Activated naive CD4-positive, alpha-beta T cell treated with anti-CD3 and anti-CD28 coated beads for 36 hours (primary cell): ENCODE data around the gene THRAP3. TPM values are rescaled to one million over a fixed set of nuclear protein-coding genes. Genes with fewer than 3 reads are reported as not detected.

Source experiments
- CTCF ChIA-PET: fragments of 350-600 bp; sonication (Branson Sonifier 250); formaldehyde crosslinking; loops from one replicate; lab custom pipeline; 2021; ENCODE audit warnings: antibody characterized with exemption; lab: Charles Lee
- DNase-seq: peaks from one replicate; pipeline ENCODE4 v3.0.0-alpha.2; 2020
- H3K27ac Mint-ChIP-seq: one replicate; pipeline ENCODE4 v1.8.0; 2021; ENCODE audit warnings: mild to moderate bottlenecking, mixed read lengths
- H3K27me3 Mint-ChIP-seq: one replicate; pipeline ENCODE4 v1.8.0; 2021; ENCODE audit warnings: low read depth, mixed read lengths
- H3K36me3 Mint-ChIP-seq: one replicate; pipeline ENCODE4 v1.8.0; 2021; ENCODE audit warnings: low read depth, mixed read lengths
- H3K4me1 Mint-ChIP-seq: one replicate; pipeline ENCODE4 v1.8.0; 2021; ENCODE audit warnings: low read depth, mixed read lengths
- H3K4me3 Mint-ChIP-seq: one replicate; pipeline ENCODE4 v1.8.0; 2021; ENCODE audit warnings: mild to moderate bottlenecking, moderate library complexity, mixed read lengths
- H3K9me3 Mint-ChIP-seq: one replicate; pipeline ENCODE4 v1.8.0; 2021; ENCODE audit warnings: mixed read lengths
- intact Hi-C: fragments of 100-400 bp; cut with micrococcal nuclease; formaldehyde crosslinking; loops from one replicate; pipeline ENCODE4 v1.15.1; 2023
- total RNA-seq, 2 experiments: library from RNA; stranded (reverse); gene quantifications; one replicate each; pipeline ENCODE4 v1.2.3, GENCODE V29; 2021

Gene THRAP3
- total RNA-seq, 2 experiments from 2014 or later, result 128 to 133 TPM

DNA sequence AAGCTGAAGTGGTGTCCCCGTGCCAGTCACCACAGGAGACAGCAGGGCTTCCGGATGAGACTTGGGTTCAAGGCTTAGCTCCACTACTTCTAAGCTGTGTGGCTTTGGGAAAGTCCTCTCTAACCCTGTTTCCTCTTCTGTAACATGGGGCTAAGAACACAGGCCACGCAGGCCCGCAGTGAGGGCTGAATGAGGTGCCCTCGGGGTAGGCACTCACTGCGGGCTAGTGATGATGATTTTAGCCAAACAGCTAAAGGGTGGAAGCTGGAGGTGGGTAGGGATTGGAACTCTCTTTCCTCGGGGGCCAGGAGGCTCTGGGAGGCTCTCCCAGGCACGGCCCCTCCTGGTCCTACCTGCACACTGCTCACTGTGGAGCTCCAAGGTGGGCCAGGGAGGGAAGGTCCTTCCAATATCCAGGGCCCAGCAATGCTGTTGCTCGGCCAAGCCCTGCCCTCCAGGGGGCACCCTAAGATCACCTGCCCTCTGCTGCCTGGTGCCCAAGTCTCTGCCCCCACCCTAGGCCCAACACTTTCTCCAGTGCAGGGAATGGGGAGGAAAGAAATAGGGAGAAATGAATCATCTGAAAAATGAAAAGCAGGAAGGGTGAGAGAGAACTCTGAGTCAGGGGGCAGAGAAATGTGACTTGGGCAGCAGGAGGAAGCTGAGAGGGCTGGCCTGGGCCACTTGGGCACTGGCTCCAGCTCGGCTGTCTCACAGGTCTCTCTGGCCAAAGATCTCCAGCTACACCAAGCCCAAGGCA, 118.4 kb downstream of the THRAP3 start:
- no peaks in the 10 kb centered on the region for H3K27me3 Mint-ChIP-seq
- peaks cover 12% of the 10 kb centered on the region for H3K36me3 Mint-ChIP-seq
- intact Hi-C loops, result loop anchor here (1.0 to 2.0 kb wide), 3 partner anchors 27 to 78 kb away; partner anchors contain the start of gene STK40
- CTCF ChIA-PET, result interaction anchor here (0.5 to 4.1 kb wide), 23 partner anchors 9 to 1092 kb away, joined by 3 to 53 read pairs (median 4); no protein-coding TSS in a partner anchor
- H3K4me1 Mint-ChIP-seq, result peaks cover 18% of the 10 kb centered on the region
- peak; percentile 70 for DNase-seq
- H3K4me3 Mint-ChIP-seq, result no peak overlapping the region
- peak overlapping the region; percentile 66 for H3K27ac Mint-ChIP-seq
- no peaks in the 10 kb centered on the region for H3K9me3 Mint-ChIP-seq

DNA sequence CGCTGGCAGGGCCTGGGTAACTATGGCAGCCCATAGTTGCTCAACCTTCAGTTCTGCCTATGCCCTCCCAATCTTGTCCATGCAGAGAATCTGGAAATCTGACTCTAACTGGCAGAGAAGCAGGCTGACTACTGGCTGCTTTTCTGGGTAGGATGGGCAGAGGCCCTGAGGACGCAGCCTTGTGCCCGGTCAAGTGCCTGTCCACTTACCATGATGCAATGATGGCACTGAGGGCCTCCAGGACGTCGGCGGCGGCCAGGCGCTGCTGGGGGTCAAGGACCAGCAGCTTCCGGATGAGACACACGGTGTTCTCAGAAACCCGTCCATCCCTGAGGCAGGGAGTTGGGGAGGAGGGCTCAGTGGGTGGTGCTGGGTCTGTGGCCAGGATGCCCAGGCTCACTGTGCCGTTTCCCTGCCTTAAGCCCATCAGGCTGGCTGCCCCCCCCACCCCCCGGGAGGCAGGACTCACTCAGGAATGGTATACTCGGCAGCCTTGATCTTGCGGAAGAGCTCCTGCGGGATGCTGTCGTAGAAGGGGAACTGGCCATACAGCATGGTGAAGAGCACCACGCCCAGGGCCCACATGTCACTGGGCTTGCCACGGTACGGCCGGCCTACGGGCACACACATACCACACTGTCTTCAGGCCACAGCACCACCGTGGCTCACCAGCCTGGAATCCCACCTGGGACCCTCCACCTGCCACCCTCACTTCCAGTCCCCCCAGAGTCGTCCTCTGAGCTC, 119.6 kb downstream of the THRAP3 start:
- no peak overlapping the region for H3K27ac Mint-ChIP-seq
- no peaks in the 10 kb centered on the region for H3K27me3 Mint-ChIP-seq
- peaks cover 18% of the 10 kb centered on the region for H3K4me1 Mint-ChIP-seq
- CTCF ChIA-PET, result interaction anchor here (0.7 to 4.1 kb wide), 11 partner anchors 16 to 83 kb away, joined by 3 to 53 read pairs (median 9); no protein-coding TSS in a partner anchor
- peaks cover 14% of the 10 kb centered on the region for H3K36me3 Mint-ChIP-seq
- no peak overlapping the region for H3K4me3 Mint-ChIP-seq
- no peaks in the 10 kb centered on the region for H3K9me3 Mint-ChIP-seq
- intact Hi-C loops, result loop anchor here (2.0 kb wide), 1 partner anchor 41 kb away; the partner anchor contains the start of gene STK40
- no peak for DNase-seq

DNA sequence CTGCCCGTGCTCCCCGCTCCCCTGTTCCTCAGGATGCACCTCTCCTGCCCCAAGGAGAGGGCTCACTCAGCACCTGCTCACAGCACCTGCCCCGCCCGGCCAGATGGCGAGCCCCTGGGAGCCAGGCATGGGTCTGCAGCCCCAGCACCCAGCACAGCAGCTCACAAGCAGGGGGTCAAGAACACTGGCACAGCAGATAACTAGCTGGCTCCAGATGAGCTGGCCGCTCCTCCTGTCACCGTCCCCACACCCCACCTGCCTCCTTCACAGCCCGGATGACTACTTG, 120.1 kb downstream of the THRAP3 start:
- Mint-ChIP-seq H3K27me3 (no peaks in the 10 kb centered on the region), H3K36me3 (peaks cover 14% of the 10 kb centered on the region), H3K9me3 (no peaks in the 10 kb centered on the region), H3K27ac (no peak overlapping the region), H3K4me1 (peaks cover 20% of the 10 kb centered on the region), H3K4me3 (no peak overlapping the region)
- intact Hi-C loops, result no loop called here
- CTCF ChIA-PET, result interaction anchor here (3.6 kb wide), 1 partner anchor 23 kb away, joined by 53 read pairs; no protein-coding TSS in a partner anchor
- no peak for DNase-seq

DNA sequence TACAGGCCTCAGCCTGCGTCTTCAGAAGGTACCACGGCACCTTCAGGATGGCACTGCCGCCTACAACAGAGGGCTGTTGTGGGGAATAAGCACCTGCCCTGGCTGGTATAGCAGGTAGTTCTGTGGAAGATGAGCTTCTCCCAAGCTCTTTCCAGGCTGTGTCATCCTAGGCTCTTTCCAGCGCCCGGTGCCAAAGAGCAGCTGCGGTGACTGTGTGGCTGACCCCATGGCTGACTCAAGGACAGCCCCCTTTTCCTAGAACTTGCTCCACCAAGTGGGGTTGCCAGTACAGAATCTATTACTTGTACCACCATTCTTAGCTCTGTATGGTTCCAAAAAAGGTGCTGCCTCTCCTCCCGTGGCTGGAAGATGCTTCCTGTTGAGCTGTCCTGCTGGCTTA, 121.1 kb downstream of the THRAP3 start:
- intact Hi-C loops, result no loop called here
- DNase-seq, result no peak
- Mint-ChIP-seq H3K9me3 (no peaks in the 10 kb centered on the region), H3K27ac (no peak overlapping the region), H3K4me3 (no peak overlapping the region), H3K4me1 (peaks cover 22% of the 10 kb centered on the region), H3K36me3 (peaks cover 12% of the 10 kb centered on the region), H3K27me3 (no peaks in the 10 kb centered on the region)
- CTCF ChIA-PET, result interaction anchor here (1.1 kb wide), 2 partner anchors 14 to 79 kb away, joined by 3 to 4 read pairs; no protein-coding TSS in a partner anchor

DNA sequence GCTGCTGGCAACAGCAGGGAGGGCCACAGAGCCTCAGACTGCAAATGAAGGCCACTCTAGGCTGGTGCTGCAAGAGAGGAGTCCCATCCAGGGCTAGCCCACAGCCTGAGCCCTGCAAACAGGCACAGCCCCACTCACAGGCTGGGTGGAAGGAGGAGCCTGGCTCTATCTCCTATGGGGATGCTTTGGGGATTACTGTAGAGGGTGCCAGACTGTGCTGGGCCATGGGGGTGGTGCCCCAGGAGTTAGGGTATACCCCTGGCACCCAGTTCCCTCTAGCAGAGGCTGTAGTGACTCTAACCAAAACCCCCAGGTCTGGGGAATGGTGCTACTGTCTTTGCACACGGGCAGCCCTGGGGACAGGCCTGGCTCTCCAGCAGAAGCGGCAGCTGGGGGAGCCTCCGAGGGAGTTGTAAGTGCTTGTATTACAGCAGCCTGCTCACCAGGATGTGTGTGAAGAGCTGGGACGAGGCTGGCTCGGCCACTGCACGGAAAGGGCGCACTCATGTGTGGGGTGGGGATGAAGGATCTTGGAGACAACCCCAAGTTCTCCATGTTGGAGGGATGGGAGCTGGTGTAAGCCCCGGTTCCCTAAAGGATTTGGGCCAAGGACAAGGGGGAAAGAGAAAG, 122.6 kb downstream of the THRAP3 start:
- no peak overlapping the region for H3K4me3 Mint-ChIP-seq
- no peaks in the 10 kb centered on the region for H3K9me3 Mint-ChIP-seq
- intact Hi-C loops, result no loop called here
- no peak overlapping the region for H3K27ac Mint-ChIP-seq
- H3K36me3 Mint-ChIP-seq, result peaks cover 9% of the 10 kb centered on the region
- DNase-seq, result no peak
- H3K4me1 Mint-ChIP-seq, result peaks cover 36% of the 10 kb centered on the region
- CTCF ChIA-PET, result interaction anchor here (0.5 to 5.2 kb wide), 3 partner anchors 21 to 252 kb away, joined by 3 to 37 read pairs (median 3); no protein-coding TSS in a partner anchor
- H3K27me3 Mint-ChIP-seq, result no peaks in the 10 kb centered on the region

DNA sequence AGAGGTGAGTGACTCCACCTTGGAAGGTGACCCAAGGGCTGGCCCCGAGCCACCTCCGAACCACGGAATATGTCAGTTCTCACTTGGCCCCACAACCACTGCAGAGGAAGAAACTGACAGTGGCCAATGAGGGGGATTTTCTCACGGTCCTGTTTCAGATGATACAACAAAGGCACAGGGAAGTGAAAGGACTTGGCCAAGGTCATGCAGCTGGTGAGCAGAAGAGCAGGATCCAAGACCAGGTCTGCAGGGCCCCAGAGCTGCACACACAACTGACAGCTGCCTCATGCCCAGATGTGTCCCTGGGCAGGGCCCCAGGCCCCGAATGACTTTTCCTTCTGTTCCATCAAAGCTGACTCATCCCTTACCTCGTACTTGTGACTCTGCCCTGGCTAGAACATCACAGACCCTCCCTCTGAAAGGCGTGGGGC, 125.0 kb downstream of the THRAP3 start:
- peak; percentile 52 for DNase-seq
- intact Hi-C loops, result no loop called here
- H3K27ac Mint-ChIP-seq, result peak overlapping the region; percentile 59
- H3K4me3 Mint-ChIP-seq, result no peak overlapping the region
- H3K9me3 Mint-ChIP-seq, result no peaks in the 10 kb centered on the region
- peaks cover 15% of the 10 kb centered on the region for H3K36me3 Mint-ChIP-seq
- CTCF ChIA-PET, result interaction anchor here (1.1 to 5.2 kb wide), 3 partner anchors 18 to 71 kb away, joined by 3 to 37 read pairs (median 5); no protein-coding TSS in a partner anchor
- peaks cover 35% of the 10 kb centered on the region for H3K4me1 Mint-ChIP-seq
- H3K27me3 Mint-ChIP-seq, result no peaks in the 10 kb centered on the region

DNA sequence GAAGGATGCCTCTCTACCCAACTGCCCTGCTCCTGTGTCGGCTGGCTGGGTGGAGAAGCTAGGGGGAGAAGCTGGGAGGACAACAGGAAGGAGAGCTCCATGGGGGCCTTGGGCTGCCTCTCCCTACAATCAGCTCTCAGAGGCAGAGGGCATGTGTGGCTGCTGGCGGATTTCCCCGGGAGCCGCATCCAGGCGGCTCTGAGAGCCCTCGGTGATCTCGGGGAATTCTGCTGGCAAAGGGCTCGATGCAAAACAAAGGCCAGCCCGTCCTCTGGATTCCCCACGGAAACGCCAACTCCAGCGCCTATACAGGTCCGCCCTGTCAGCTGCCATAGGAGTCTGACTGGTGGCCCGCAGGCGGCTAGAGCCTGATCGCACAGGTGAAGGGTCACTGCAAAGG, 125.6 kb downstream of the THRAP3 start:
- Mint-ChIP-seq H3K9me3 (no peaks in the 10 kb centered on the region), H3K27me3 (no peaks in the 10 kb centered on the region), H3K27ac (peak overlapping the region; percentile 59), H3K4me3 (no peak overlapping the region), H3K36me3 (peaks cover 15% of the 10 kb centered on the region), H3K4me1 (peaks cover 32% of the 10 kb centered on the region)
- CTCF ChIA-PET, result interaction anchor here (1.1 to 5.2 kb wide), 3 partner anchors 11 to 70 kb away, joined by 4 to 37 read pairs (median 5); no protein-coding TSS in a partner anchor
- no peak for DNase-seq
- intact Hi-C loops, result loop anchor here (2.0 kb wide), 1 partner anchor 19 kb away; no protein-coding TSS in a partner anchor

DNA sequence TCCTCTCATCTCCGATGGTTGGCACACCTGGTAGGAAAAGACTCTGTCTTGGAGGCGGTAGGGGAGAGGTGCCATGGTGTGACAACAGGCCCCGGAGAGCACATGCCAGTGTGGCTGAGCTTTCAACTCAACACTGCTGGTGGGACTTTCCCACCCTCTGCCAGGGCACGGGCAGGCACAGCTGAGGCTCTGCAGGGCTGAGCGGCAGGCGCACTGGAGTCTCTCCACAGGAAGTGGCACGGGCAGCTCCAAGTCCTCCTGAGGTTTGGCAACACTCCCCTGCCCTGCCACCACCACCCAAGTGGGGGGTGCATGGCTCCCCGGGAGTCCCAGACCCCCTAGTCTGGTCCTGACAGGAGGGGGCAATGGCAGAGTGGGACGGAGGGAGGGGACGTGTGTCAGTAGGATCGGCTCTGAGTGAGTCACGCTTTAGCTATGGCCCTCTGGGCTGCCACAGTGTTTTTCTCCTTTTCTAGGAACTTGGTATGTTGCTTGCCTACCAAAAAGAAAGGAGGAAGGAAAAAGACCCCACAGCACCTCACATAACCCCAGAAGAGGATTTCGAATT, 126.5 kb downstream of the THRAP3 start:
- Mint-ChIP-seq H3K36me3 (peaks cover 14% of the 10 kb centered on the region), H3K27me3 (no peaks in the 10 kb centered on the region), H3K4me3 (no peak overlapping the region), H3K9me3 (no peaks in the 10 kb centered on the region), H3K4me1 (peaks cover 30% of the 10 kb centered on the region), H3K27ac (peak overlapping the region; percentile 75)
- intact Hi-C loops, result loop anchor here (1.0 to 2.0 kb wide), 2 partner anchors 18 to 34 kb away; no protein-coding TSS in a partner anchor
- CTCF ChIA-PET, result interaction anchor here (1.0 to 5.2 kb wide), 7 partner anchors 8 to 189 kb away, joined by 3 to 37 read pairs (median 4); no protein-coding TSS in a partner anchor
- peak; percentile 74 for DNase-seq

DNA sequence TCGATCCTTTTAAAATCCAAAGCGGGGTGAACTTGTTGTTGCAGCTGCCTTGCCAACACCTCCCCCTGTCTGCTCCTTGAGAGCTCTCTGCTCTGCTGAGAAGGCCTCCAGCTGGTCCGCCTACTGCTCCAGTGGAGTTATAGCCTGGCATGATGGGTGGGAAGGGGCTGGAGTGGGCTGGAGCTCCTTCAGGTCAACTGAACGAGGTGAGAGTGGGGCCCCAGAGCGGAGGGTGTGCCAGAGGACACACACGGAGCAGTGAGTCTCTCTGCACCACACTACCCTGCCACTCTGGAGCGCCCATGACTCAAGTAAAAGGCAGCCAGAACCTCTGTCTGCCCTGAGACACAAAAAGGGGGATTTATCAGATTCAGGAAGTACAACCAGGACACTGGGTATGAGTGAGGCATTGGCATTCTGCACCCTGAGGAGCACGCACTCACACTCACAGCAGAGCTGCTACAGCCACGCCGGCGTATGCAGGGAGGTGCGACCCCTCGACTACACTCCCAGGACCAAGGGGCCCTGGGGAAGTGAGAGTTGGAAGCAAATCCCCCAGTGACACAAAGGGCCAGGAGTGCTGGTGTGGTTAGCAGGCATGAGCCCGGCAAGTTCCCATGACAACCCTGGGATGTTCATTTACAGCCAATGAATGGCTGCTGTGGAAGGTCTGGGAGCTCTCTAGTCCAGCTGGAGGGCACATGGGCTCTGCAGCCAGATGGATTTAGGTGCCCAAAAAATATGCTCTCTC, 127.2 kb downstream of the THRAP3 start:
- Mint-ChIP-seq H3K27me3 (no peaks in the 10 kb centered on the region), H3K4me1 (peaks cover 30% of the 10 kb centered on the region), H3K27ac (peak overlapping the region; percentile 36), H3K4me3 (no peak overlapping the region), H3K36me3 (peaks cover 14% of the 10 kb centered on the region), H3K9me3 (no peaks in the 10 kb centered on the region)
- CTCF ChIA-PET, result interaction anchor here (1.0 to 5.2 kb wide), 7 partner anchors 8 to 190 kb away, joined by 3 to 37 read pairs (median 4); no protein-coding TSS in a partner anchor
- intact Hi-C loops, result loop anchor here (1.0 to 2.0 kb wide), 2 partner anchors 17 to 33 kb away; no protein-coding TSS in a partner anchor
- DNase-seq, result no peak

DNA sequence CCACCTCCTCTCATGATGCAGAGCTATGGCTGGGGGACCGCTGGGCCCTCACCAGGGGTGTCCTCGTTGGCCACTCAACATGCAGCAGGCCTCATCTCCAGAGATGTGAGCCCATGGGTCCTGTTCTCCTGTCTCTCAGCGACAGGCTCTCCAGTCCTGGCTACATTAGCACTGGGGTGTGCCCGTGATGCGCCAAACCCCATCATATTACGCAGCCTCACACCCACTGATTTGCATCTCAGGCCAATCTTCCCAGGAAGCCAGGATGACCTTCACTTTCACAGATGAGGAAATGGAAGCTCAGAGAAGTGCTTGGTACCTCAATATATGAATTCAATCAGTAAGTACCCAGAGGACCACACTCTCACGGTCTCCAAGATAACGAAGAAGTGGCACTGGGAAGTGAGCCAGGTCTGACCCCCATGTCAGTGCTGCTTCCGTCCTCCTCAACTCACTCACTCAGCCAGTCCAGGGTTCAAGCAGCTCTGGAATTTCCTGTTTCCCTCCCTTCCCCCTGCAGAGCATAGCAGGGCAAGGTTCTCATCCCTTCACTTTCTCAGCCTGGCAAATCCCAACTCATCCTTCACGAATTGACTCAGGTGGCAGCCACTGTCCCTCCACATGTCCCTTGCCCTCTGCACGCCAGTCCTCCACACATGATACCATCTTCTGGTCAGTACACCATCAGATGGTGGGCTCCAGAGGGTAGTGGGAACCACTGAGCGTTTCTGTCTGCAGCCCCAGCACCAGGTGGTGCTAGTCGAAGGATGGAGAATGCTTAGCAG, 128.1 kb downstream of the THRAP3 start:
- Mint-ChIP-seq H3K27me3 (no peaks in the 10 kb centered on the region), H3K27ac (no peak overlapping the region), H3K36me3 (peaks cover 13% of the 10 kb centered on the region), H3K9me3 (no peaks in the 10 kb centered on the region), H3K4me1 (peaks cover 30% of the 10 kb centered on the region), H3K4me3 (no peak overlapping the region)
- DNase-seq, result no peak
- intact Hi-C loops, result no loop called here
- CTCF ChIA-PET, result interaction anchor here (1.0 to 2.3 kb wide), 5 partner anchors 7 to 32 kb away, joined by 3 to 16 read pairs (median 4); no protein-coding TSS in a partner anchor
